Progenitor cell of endocrine pancreas (in vitro differentiated cells): Measurements from ENCODE around the gene DUOX1. TPM values are rescaled to one million over a fixed set of nuclear protein-coding genes. Genes with fewer than 3 reads are reported as not detected.

ENCODE experiments used
- DNase-seq: peaks from one replicate; pipeline ENCODE4 v3.0.0; 2021; ENCODE audit warnings: low spot score; ENCODE audit not compliant: unreplicated experiment
- H3K27ac Mint-ChIP-seq: 2 replicates; pipeline ENCODE4 v1.8.0; 2021; ENCODE audit warnings: mild to moderate bottlenecking, moderate library complexity, mixed read lengths
- H3K27me3 Mint-ChIP-seq: 2 replicates; pipeline ENCODE4 v1.8.0; 2021; ENCODE audit warnings: mixed read lengths
- H3K36me3 Mint-ChIP-seq: 2 replicates; pipeline ENCODE4 v1.8.0; 2022; ENCODE audit warnings: mixed read lengths; ENCODE audit not compliant: insufficient read depth
- H3K4me1 Mint-ChIP-seq: 2 replicates; pipeline ENCODE4 v1.8.0; 2021; ENCODE audit warnings: low read depth, mixed read lengths
- H3K4me3 Mint-ChIP-seq: 2 replicates; pipeline ENCODE4 v1.8.0; 2021; ENCODE audit warnings: low read depth, mild to moderate bottlenecking, moderate library complexity, mixed read lengths
- H3K9me3 Mint-ChIP-seq: 2 replicates; pipeline ENCODE4 v1.8.0; 2021; ENCODE audit warnings: low read depth, mixed read lengths
- total RNA-seq: library from RNA; stranded (reverse); gene quantifications from 2 replicates; pipeline ENCODE4 v1.2.1, GENCODE V29; 2021
- TF ChIP-seq, protein P1 (sequence below): fragments of 200-600 bp; sonication (generic); IDR thresholded peaks from one replicate; pipeline ENCODE4 v1.5.0; 2021; ENCODE audit warnings: antibody characterized with exemption, mild to moderate bottlenecking; ENCODE audit not compliant: unreplicated experiment

The DUOX1 gene
- total RNA-seq, 1 donor from 2014 or later = 1.4 TPM

DNA sequence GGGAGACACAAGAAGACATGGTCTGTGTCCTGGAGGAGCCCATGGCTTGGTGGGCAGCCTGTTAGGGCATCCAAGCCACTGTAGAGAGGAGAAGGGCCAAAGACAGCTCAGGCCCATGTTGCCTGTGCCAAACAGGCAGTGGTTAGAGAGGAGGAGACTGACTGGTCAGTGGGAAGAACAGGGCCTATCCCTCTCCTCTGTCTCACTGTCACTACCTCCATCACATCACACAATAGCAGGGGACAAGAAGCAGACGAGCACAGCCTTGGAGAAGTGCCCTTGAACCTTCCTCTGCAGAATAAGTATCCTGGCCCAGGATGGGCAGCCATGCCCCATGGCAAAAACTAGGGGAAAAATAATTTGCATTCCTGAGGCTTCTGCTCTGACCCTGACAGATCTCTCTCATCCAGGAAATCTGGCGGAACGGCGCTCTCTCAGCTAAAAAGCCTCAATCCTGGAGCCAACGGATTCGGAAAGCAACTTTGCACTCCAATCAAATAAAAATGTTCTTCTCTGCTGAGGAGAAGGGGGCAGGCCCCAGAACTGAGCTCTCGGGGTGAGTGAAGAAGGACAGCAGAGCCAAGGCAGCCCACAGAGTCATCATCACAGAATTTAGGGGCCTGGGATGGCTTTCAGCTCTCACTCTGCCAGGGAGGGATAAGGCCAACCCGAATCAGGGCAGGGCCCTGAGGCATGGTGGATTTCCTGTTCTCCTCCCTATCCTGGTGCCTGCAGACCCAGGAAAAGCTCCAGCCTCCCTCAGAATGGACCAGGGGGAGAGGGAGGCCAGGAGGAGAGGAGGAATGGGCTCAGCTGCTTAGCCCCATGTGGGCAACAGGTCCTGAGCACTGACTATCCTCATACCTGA is 56.3 kb downstream of the DUOX1 start:
- H3K4me3 Mint-ChIP-seq = peak overlapping the region; percentile 97
- H3K27ac Mint-ChIP-seq = peak overlapping the region; percentile 60
- TF ChIP-seq, protein P1, sequence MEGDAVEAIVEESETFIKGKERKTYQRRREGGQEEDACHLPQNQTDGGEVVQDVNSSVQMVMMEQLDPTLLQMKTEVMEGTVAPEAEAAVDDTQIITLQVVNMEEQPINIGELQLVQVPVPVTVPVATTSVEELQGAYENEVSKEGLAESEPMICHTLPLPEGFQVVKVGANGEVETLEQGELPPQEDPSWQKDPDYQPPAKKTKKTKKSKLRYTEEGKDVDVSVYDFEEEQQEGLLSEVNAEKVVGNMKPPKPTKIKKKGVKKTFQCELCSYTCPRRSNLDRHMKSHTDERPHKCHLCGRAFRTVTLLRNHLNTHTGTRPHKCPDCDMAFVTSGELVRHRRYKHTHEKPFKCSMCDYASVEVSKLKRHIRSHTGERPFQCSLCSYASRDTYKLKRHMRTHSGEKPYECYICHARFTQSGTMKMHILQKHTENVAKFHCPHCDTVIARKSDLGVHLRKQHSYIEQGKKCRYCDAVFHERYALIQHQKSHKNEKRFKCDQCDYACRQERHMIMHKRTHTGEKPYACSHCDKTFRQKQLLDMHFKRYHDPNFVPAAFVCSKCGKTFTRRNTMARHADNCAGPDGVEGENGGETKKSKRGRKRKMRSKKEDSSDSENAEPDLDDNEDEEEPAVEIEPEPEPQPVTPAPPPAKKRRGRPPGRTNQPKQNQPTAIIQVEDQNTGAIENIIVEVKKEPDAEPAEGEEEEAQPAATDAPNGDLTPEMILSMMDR = no peak
- H3K36me3 Mint-ChIP-seq = peaks cover 8% of the 10 kb centered on the region
- H3K4me1 Mint-ChIP-seq = peaks cover 50% of the 10 kb centered on the region
- H3K27me3 Mint-ChIP-seq = peaks cover 14% of the 10 kb centered on the region
- no peaks in the 10 kb centered on the region for H3K9me3 Mint-ChIP-seq
- no peak for DNase-seq

DNA sequence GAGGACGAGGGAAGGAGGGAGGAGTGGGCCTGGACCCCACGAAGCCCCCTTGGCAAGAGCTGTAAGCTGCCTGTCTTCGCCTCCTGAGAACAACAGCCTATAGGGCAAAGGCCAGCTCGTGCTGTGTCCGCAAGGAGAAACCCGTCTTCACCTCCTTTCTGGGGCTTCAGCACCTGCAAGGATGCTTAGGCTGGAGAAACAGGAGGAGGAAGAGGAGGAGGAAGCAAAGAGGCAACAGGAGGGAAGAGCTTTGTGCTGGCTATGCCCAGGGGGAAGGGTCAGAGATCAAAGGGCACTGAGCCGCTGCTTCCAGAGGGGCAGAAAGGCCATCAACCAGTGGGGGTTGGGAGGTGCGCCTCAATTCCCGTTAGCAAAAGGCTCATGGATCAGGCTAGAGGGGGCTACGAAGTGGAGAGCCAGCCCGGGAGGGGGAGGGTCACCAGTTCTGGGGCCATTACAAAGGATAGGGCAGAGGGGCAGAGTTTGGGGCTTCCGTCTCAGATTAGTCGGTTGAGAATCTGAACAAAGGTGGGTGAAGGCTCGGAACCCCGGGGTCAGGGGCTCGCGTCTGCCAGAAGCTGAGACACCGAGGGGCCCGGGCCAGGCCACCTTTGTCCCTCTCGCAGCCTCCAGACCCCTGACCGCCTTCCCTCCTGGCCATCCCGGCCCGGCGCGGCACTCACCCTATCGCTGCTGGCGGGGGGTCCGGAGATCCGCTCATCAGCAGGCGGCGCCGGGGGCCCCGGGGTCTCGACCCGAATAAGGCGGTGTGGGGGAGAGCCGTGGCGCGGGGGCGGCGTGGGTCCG is 57.2 kb downstream of the DUOX1 start:
- no peaks in the 10 kb centered on the region for H3K9me3 Mint-ChIP-seq
- peaks cover 3% of the 10 kb centered on the region for H3K36me3 Mint-ChIP-seq
- H3K27ac Mint-ChIP-seq = peak overlapping the region; percentile 88
- DNase-seq = no peak
- H3K27me3 Mint-ChIP-seq = peaks cover 14% of the 10 kb centered on the region
- TF ChIP-seq, protein P1 = no peak
- peak overlapping the region; percentile 97 for H3K4me3 Mint-ChIP-seq
- peaks cover 48% of the 10 kb centered on the region for H3K4me1 Mint-ChIP-seq

DNA sequence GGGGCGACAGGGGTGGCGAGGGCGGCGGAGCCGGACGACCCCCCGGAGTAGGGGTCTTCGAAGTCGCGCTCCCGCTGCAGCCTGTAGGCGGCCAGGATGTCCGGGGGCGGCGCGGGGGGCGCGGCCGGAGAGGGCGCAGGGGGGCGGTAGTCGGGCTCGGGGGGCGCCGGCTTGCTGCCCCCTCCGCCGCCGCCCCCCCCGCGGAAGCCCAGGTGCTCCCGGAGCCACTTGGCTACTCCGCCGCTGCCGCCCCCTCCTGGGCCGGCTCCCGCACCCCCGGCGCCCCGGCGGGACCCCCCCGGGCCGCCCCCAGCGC is 57.7 kb downstream of the DUOX1 start:
- Mint-ChIP-seq H3K27me3 (peaks cover 14% of the 10 kb centered on the region), H3K4me3 (peak overlapping the region; percentile 97)

DNA sequence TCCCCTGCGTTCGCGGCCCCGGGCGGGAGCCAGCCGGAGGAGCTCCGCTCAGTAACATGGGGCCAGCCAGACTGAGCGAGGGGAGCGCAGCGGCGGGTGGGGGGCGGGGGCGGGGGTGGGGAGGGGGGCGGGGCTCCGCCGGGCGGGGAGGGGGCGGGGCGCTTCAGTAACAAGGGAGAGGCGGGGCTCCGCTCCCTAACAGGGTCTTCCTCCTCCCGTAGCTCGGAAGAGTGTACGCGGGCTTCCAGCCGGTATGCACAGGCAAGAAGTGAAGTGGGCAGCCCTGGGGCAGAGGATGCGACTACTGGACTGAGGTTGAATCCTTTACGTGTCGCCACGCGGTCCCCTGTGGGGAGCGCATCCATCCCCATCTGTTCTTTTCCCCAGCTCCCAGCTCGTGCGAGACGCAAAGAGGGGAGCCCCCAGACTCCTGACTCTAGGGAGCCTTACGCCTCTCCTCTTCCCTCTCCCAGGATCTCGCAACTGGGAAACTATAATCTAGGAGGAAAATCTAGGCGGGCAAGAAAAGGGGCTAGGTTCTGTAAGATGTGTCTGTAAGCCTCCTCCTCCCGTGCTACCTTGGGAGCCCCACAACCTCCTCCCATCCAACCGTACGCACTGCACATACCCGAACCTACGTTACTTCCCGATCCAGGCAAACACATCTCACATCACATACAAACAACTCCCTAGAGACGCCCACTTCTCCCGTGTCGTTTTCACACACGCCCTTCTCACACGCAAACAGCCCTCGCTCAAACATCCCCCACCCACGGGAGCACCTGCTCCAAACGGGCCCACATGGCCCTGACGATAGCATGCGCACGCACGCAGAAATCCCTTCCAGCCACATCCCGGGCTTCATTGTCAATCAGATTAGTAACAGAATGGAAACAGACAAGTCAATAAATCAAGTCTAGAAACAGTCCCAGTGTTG is 58.4 kb downstream of the DUOX1 start, which contains the start of gene SHF:
Gene SHF, minus strand, starts transcription at position 73 of the 937 bp plus-strand sequence. Its CDS starts 15 bp downstream, at position 58.
- Mint-ChIP-seq H3K36me3 (peaks cover 1% of the 10 kb centered on the region), H3K4me1 (peaks cover 39% of the 10 kb centered on the region), H3K27me3 (peaks cover 14% of the 10 kb centered on the region), H3K27ac (peak within 1 kb of the TSS; percentile 88), H3K9me3 (no peaks in the 10 kb centered on the region), H3K4me3 (peak within 1 kb of the TSS; percentile 97)
- TF ChIP-seq, protein P1 = no peak
- DNase-seq = peak; percentile 47

More for the DNA sequence above, 57.7 kb downstream of the DUOX1 start:
- Mint-ChIP-seq H3K4me1 (peaks cover 46% of the 10 kb centered on the region), H3K9me3 (no peaks in the 10 kb centered on the region), H3K36me3 (peaks cover 1% of the 10 kb centered on the region), H3K27ac (no peak overlapping the region)
- TF ChIP-seq, protein P1 = peak; percentile 19
- DNase-seq = no peak
